ENCODE data around the gene TBC1D17.

GRCh38 chr19:49913720-49914119, 36.2 kb downstream of the TBC1D17 start:
- TF ChIP-seq, protein P1, sequence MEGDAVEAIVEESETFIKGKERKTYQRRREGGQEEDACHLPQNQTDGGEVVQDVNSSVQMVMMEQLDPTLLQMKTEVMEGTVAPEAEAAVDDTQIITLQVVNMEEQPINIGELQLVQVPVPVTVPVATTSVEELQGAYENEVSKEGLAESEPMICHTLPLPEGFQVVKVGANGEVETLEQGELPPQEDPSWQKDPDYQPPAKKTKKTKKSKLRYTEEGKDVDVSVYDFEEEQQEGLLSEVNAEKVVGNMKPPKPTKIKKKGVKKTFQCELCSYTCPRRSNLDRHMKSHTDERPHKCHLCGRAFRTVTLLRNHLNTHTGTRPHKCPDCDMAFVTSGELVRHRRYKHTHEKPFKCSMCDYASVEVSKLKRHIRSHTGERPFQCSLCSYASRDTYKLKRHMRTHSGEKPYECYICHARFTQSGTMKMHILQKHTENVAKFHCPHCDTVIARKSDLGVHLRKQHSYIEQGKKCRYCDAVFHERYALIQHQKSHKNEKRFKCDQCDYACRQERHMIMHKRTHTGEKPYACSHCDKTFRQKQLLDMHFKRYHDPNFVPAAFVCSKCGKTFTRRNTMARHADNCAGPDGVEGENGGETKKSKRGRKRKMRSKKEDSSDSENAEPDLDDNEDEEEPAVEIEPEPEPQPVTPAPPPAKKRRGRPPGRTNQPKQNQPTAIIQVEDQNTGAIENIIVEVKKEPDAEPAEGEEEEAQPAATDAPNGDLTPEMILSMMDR (IDR thresholded peaks at IDR 0.05): no peak
- TF ChIP-seq POLR2A (IDR thresholded peaks at IDR 0.05): no peak
